GM18861 (cell line): ENCODE results near the gene PIM1.

Source experiments
- ATAC-seq: cut with Tn5 transposase; IDR thresholded peaks from one replicate; pipeline ENCODE4 v1.9.1; 2021; ENCODE audit not compliant: unreplicated experiment

The PIM1 gene

GRCh38 chr6:37218061-37218460, 48.1 kb downstream of the PIM1 start:
- ATAC-seq = no peak

- ATAC-seq = no peak
Observed at GRCh38 chr6:37218511-37218910, 48.6 kb downstream of the PIM1 start.

- peak; percentile 10 for ATAC-seq
Observed at GRCh38 chr6:37221585-37222124, 51.7 kb downstream of the PIM1 start.

- peak; percentile 83 for ATAC-seq
Observed at GRCh38 chr6:37222125-37222967, 52.4 kb downstream of the PIM1 start.

- no peak for ATAC-seq
Observed at GRCh38 chr6:37222992-37223391, 53.0 kb downstream of the PIM1 start.
